GM23248 (cell line): Measurements from ENCODE around the gene DKK1. TPM values are rescaled to one million over a fixed set of nuclear protein-coding genes. Genes with fewer than 3 reads are reported as not detected.

Source experiments
- DNase-seq: peaks from one replicate; pipeline ENCODE4 v3.0.0-alpha.2; 2015
- H2AFZ ChIP-seq: fragments of 200-600 bp; sonication (generic); 2 replicates; pipeline ENCODE4 v1.6.1; 2016; ENCODE audit warnings: antibody characterized with exemption
- H3F3A ChIP-seq: fragments of 200-600 bp; sonication (generic); 2 replicates; pipeline ENCODE4 v1.6.1; 2016; ENCODE audit warnings: mild to moderate bottlenecking, antibody characterized with exemption, mixed run types; ENCODE audit not compliant: insufficient read depth
- H3K27ac ChIP-seq: fragments of 200-600 bp; sonication (generic); 2 replicates; pipeline ENCODE4 v1.5.1; 2016; ENCODE audit warnings: mild to moderate bottlenecking
- H3K27me3 ChIP-seq: fragments of 200-600 bp; sonication (generic); replicated peaks from 2 replicates; pipeline ENCODE4 v1.6.1; 2016; ENCODE audit warnings: mild to moderate bottlenecking; ENCODE audit not compliant: insufficient read depth
- H3K36me3 ChIP-seq: fragments of 200-600 bp; sonication (generic); 2 replicates; pipeline ENCODE4 v1.6.1; 2016; ENCODE audit warnings: low read depth, mild to moderate bottlenecking
- H3K4me1 ChIP-seq: fragments of 200-600 bp; sonication (generic); 2 replicates; pipeline ENCODE4 v1.6.1; 2016; ENCODE audit warnings: mild to moderate bottlenecking; ENCODE audit not compliant: insufficient read depth
- H3K4me2 ChIP-seq: fragments of 200-600 bp; sonication (generic); one replicate; pipeline ENCODE4 v1.6.1; 2016; ENCODE audit warnings: mild to moderate bottlenecking; ENCODE audit not compliant: unreplicated experiment
- H3K4me3 ChIP-seq: fragments of 200-600 bp; sonication (generic); 2 replicates; pipeline ENCODE4 v1.5.1; 2016; ENCODE audit warnings: mild to moderate bottlenecking
- H3K79me2 ChIP-seq: fragments of 200-600 bp; sonication (generic); 2 replicates; pipeline ENCODE4 v1.6.1; 2016; ENCODE audit warnings: mild to moderate bottlenecking; ENCODE audit not compliant: insufficient read depth
- H3K9ac ChIP-seq: fragments of 200-600 bp; sonication (generic); 2 replicates; pipeline ENCODE4 v1.6.1; 2016; ENCODE audit warnings: mild to moderate bottlenecking
- H3K9me2 ChIP-seq: fragments of 200-600 bp; sonication (generic); 2 replicates; pipeline ENCODE4 v1.6.1; 2016; ENCODE audit warnings: mixed run types, mild to moderate bottlenecking, moderate library complexity; ENCODE audit not compliant: insufficient read depth
- H3K9me3 ChIP-seq: fragments of 200-600 bp; sonication (generic); one replicate; pipeline ENCODE4 v1.6.1; 2017; ENCODE audit warnings: low read depth
- H4K20me1 ChIP-seq: fragments of 200-600 bp; sonication (generic); 2 replicates; pipeline ENCODE4 v1.6.0; 2016; ENCODE audit not compliant: insufficient read depth
- EZH2 ChIP-seq: fragments of 200-600 bp; sonication (generic); IDR thresholded peaks from 2 replicates; pipeline ENCODE4 v1.6.1; 2018; ENCODE audit warnings: antibody characterized with exemption, mild to moderate bottlenecking; ENCODE audit not compliant: insufficient read depth, poor library complexity, severe bottlenecking
- EZH2phosphoT487 ChIP-seq: fragments of 200-600 bp; sonication (generic); IDR thresholded peaks from 2 replicates; pipeline ENCODE4 v1.6.1; 2018; ENCODE audit warnings: antibody characterized with exemption, moderate library complexity, mild to moderate bottlenecking, low read depth; ENCODE audit not compliant: insufficient read depth
- WGBS, 2 experiments: methylation state at CpG; one replicate each; pipeline ENCODE4 v1.1.6; 2015 to 2017; ENCODE audit warnings: low lambda C conversion rate in 2 of 2, low coverage in 1 of 2; ENCODE audit errors: missing lambda C conversion rate in 2 of 2; 5-methylcytosine and 5-hydroxymethylcytosine counted together
- in situ Hi-C: fragments of 300-500 bp; cut with MboI; formaldehyde crosslinking; loops from 2 replicates; pipeline ENCODE4 v1.15.0; 2020
- polyA plus RNA-seq: library from polyadenylated mRNA; unstranded; fragments of >200 nt; fragmentation: Nextera tagmentation; extraction: Ambion mirVana; gene quantifications from 2 replicates; pipeline ENCODE4 v1.2.1, GENCODE V29; 2016
- total RNA-seq: library from RNA; depleted of rRNA; stranded (reverse); fragments of >200 nt; shearing (Covaris generic); gene quantifications from 2 replicates; pipeline ENCODE4 v1.2.3, GENCODE V29; 2014

The DKK1 gene
- total and polyA plus RNA-seq, 2 experiments from 2014 or later, result 558 to 748 TPM

DNA sequence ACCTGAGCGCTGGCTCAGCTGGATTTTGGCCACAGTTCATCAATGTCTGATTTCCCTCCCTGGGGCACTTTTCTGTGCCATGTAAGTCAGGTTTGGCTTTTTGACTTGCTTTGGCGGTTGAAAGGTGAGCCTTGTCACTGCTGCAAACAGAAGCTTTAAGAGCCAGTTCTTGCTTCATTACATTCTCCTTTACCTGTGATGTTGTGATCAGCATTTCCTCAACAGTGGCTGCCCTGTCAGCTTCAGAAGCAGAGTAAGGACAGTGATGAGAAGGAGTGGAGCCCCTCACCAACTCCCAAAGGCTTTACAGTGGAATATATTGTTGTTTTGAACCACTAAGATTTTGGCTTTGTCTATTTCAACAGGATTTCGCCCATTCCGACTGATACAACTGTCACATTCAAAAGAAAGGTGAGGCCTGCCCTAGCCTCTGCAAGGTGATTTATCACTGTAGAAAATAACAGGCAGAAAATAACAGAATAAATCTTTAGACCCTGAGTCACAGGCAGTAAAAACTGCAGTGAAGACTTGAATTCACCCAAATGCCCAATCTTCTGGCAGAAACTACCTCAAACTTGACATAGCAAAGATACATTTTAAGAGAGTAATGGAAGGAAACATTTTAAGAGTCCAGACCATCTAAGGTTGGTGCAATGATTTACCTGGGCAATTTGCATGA, 13.3 kb upstream of the DKK1 start:
- WGBS, 2 experiments, result 89 to 94% methylated on average over 4 of the region's 4 CpGs
- in situ Hi-C loops, result no loop called here
- no peak overlapping the region for H2AFZ ChIP-seq
- H3K9me2 ChIP-seq, result no peaks in the 10 kb centered on the region
- no peak overlapping the region for H3K4me3 ChIP-seq
- H4K20me1 ChIP-seq, result no peaks in the 10 kb centered on the region
- H3K9me3 ChIP-seq, result no peaks in the 10 kb centered on the region
- H3K4me2 ChIP-seq, result no peak overlapping the region
- no peaks in the 10 kb centered on the region for H3K4me1 ChIP-seq
- no peak overlapping the region for H3K9ac ChIP-seq
- H3F3A ChIP-seq, result no peaks in the 10 kb centered on the region
- no peak overlapping the region for H3K27ac ChIP-seq
- H3K79me2 ChIP-seq, result no peaks in the 10 kb centered on the region
- no peaks in the 10 kb centered on the region for H3K36me3 ChIP-seq
- no peaks in the 10 kb centered on the region for H3K27me3 ChIP-seq
- TF ChIP-seq EZH2, result no peak
- TF ChIP-seq EZH2phosphoT487, result no peak
- DNase-seq, result no peak

DNA sequence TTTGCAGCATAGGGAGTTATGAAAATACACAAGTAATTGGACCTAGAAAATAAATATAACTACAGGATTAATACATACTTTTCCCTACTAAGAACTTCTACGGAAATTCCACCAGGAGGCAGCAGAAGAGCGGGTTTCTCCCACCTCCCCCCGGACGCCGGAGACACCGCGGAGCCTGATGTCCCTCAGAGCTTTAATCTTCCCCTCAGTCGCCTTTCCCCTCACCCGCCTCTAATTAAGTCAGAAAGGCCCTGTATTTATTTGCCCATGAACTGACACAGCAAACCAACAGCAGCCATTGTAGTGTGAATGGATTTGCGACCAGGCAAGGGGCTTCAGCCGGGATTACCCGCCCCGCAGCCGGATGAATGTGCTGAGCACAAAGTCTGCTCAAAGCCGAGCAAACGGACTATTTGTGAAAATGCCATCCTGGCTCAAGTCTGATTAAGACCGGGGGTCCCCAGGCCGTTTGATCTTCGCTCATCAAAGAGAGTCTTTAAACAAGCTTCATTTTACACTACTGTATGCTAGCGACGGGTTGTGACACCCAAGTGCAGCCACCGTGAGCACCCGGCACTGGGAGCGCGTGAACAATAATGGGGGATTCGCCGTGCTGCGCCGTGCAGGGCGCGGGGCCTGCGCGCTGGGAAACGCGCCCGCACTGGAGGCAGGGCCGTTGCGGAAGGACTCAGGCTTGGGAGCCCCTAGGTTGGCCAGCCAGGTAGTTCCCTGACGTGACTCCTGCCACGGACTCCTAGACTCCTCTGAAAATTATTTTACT, 5.6 kb upstream of the DKK1 start:
- in situ Hi-C loops, result loop anchor here (5.0 kb wide), 1 partner anchor 259 kb away; no protein-coding TSS in a partner anchor
- H3K9me2 ChIP-seq, result no peaks in the 10 kb centered on the region
- no peaks in the 10 kb centered on the region for H4K20me1 ChIP-seq
- H3K27me3 ChIP-seq, result no peaks in the 10 kb centered on the region
- H3K36me3 ChIP-seq, result no peaks in the 10 kb centered on the region
- peak overlapping the region; percentile 64 for H3K9ac ChIP-seq
- peak overlapping the region; percentile 73 for H3K4me3 ChIP-seq
- WGBS, 2 experiments, result 18% methylated on average over 40 of the region's 40 CpGs
- H3F3A ChIP-seq, result peaks cover 9% of the 10 kb centered on the region; the same call in 1 of the 2 replicates
- peak overlapping the region; percentile 92 for H3K4me2 ChIP-seq
- H3K27ac ChIP-seq, result no peak overlapping the region
- no peaks in the 10 kb centered on the region; the same call in 1 of the 2 replicates for H3K4me1 ChIP-seq
- no peaks in the 10 kb centered on the region for H3K79me2 ChIP-seq
- H3K9me3 ChIP-seq, result no peaks in the 10 kb centered on the region
- no peak for TF ChIP-seq EZH2phosphoT487
- no peak for TF ChIP-seq EZH2
- peak; percentile 87 for DNase-seq
- peak overlapping the region; percentile 94 for H2AFZ ChIP-seq

DNA sequence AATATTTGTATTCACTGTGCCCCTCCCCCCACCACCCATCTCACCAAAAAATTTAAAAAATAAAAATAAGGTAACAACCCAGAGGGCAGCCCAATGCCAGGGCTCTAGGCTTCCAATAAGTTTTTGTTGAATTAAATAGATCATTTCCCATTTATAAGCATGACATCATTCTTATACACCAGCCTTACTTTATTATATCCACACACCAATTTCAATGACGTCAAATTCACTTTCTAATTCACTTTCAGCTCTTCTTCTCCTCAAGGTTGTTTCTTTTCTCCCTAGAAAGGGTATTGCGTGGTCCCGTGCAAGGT, 1.2 kb upstream of the DKK1 start:
- H3K27me3 ChIP-seq, result no peaks in the 10 kb centered on the region
- H3K9me2 ChIP-seq, result no peaks in the 10 kb centered on the region
- TF ChIP-seq EZH2 (no peak), EZH2phosphoT487 (no peak)
- peak overlapping the region; percentile 79 for H2AFZ ChIP-seq
- no peak overlapping the region for H3K27ac ChIP-seq
- H3K9me3 ChIP-seq, result no peaks in the 10 kb centered on the region
- H3K4me1 ChIP-seq, result peaks cover 18% of the 10 kb centered on the region
- peak; percentile 24 for DNase-seq
- 65 to 72% methylated on average over 3 of the region's 3 CpGs for WGBS, 2 experiments
- H3K36me3 ChIP-seq, result peaks cover 24% of the 10 kb centered on the region
- no peaks in the 10 kb centered on the region for H4K20me1 ChIP-seq
- H3K9ac ChIP-seq, result peak overlapping the region; percentile 79; the same call in 1 of the 2 replicates
- peaks cover 41% of the 10 kb centered on the region for H3F3A ChIP-seq
- peak overlapping the region; percentile 92 for H3K4me3 ChIP-seq
- H3K79me2 ChIP-seq, result peaks cover 27% of the 10 kb centered on the region
- in situ Hi-C loops, result loop anchor here (5.0 kb wide), 2 partner anchors 174 to 414 kb away; no protein-coding TSS in a partner anchor
- peak overlapping the region; percentile 83 for H3K4me2 ChIP-seq

DNA sequence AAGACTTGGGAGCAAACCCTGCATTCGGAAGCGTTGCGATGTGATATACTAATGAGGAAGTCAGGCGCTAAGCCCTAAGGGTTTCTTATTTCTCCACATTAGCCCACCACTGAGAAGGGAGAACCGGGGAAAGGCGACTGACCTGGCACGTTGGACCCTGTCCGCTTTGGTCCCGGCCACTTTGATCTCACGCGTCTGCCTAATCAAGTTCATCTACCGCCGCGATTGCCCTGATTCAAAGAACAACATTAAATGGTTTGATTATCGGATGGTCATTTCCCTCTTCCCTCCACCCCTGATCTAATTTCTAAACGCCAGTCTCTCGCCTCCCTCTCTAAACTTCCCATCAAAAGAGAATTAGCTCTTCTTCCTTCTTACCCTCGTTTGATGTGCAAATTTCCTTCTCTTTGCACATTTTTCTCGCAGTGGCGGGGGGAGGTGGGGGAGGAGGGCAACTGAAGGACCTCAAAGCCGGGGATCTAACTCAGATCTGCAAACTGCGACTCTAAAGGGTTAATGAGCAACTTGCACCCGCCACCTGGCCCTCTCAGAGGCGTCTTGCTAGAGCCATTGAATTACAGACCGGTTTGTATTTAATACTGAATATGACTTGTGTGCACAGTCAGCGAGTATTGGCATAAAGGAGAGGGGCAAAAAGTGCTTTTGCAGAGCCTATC, 687 bp upstream of the DKK1 start:
- Histone ChIP-seq H3K27ac (peak overlapping the region; percentile 58; the same call in 1 of the 2 replicates), H2AFZ (peak overlapping the region; percentile 79), H3K4me1 (peaks cover 23% of the 10 kb centered on the region), H3K9me2 (no peaks in the 10 kb centered on the region), H3K4me2 (peak overlapping the region; percentile 83), H3K9ac (peak overlapping the region; percentile 79), H3K27me3 (no peaks in the 10 kb centered on the region), H3F3A (peaks cover 46% of the 10 kb centered on the region), H3K9me3 (no peaks in the 10 kb centered on the region), H3K36me3 (peaks cover 24% of the 10 kb centered on the region), H3K79me2 (peaks cover 27% of the 10 kb centered on the region), H4K20me1 (no peaks in the 10 kb centered on the region), H3K4me3 (peak overlapping the region; percentile 92)
- TF ChIP-seq EZH2 (no peak), EZH2phosphoT487 (no peak)
- WGBS, 2 experiments, result 42 to 45% methylated on average over 26 of the region's 26 CpGs
- in situ Hi-C loops, result loop anchor here (5.0 kb wide), 2 partner anchors 174 to 414 kb away; no protein-coding TSS in a partner anchor
- DNase-seq, result peak; percentile 27
